Measurements from ENCODE around the gene TUBAL3.

GRCh38 chr10:5447056-5447455, 42.4 kb upstream of the TUBAL3 start:
- TF ChIP-seq CTCF (IDR thresholded peaks at IDR 0.05) = no peak
- TF ChIP-seq ZFX (IDR thresholded peaks at IDR 0.05; ENCODE audit: borderline replicate concordance) = no peak

Data from 22Rv1 (cell line).